Mucosa of rectum (tissue), 2 donors: ENCODE measurements around the gene SLC13A1.

Experiments used
- H3K27ac ChIP-seq, 2 donors: one replicate each; pipeline ENCODE4 v1.7.0; 2013; ENCODE audit warnings: inconsistent platforms in 2 of 2, low read depth in 2 of 2, low read length in 2 of 2
- H3K27me3 ChIP-seq, 2 donors: one replicate each; pipeline ENCODE4 v1.7.0; 2013; ENCODE audit warnings: low read length in 2 of 2; ENCODE audit not compliant: control insufficient read depth in 2 of 2, insufficient read depth in 2 of 2
- H3K36me3 ChIP-seq, 2 donors: one replicate each; pipeline ENCODE4 v1.7.0; 2013; ENCODE audit warnings: low read length in 2 of 2; ENCODE audit not compliant: control insufficient read depth in 2 of 2, insufficient read depth in 2 of 2
- H3K4me1 ChIP-seq, 2 donors: one replicate each; pipeline ENCODE4 v1.7.0; 2013; ENCODE audit warnings: low read length in 2 of 2, mild to moderate bottlenecking in 1 of 2; ENCODE audit not compliant: control insufficient read depth in 2 of 2, insufficient read depth in 2 of 2
- H3K4me3 ChIP-seq, 2 donors: one replicate each; pipeline ENCODE4 v1.7.0; 2013; ENCODE audit warnings: low read length in 2 of 2
- H3K9ac ChIP-seq, 2 donors: one replicate each; pipeline ENCODE4 v1.7.0; 2013; ENCODE audit warnings: low read length in 2 of 2, low read depth in 1 of 2, mild to moderate bottlenecking in 1 of 2
- H3K9me3 ChIP-seq, 2 donors: one replicate each; pipeline ENCODE4 v1.7.0; 2013; ENCODE audit warnings: low read length in 2 of 2; ENCODE audit not compliant: control insufficient read depth in 2 of 2
- donor health status: healthy.
- donor health status: Normal muscosa, but diverticular disease.

SLC13A1 gene

DNA sequence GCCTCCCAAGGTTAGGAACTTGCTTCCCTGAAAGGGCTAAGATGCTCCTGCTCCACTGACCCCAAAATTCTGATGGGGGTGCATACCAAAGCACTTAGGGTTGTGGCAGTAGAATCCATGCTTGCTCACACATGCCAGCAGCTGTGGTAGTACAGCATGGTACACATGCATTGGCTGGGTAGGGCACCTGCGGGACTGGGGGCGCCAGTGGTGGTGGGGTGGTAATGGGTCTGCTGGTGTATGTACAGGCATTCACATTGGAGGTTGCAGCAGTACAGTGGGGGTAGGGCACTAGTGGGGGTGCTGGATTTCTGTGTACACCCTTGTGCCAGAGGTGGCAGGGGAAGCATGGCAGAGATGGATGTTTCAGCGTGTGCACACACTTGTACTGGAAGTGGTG, 132.0 kb downstream of the SLC13A1 start:
- Histone ChIP-seq H3K9ac (no peak overlapping the region), H3K4me1 (no peaks in the 10 kb centered on the region), H3K4me3 (no peak overlapping the region), H3K36me3 (no peaks in the 10 kb centered on the region), H3K27me3 (no peaks in the 10 kb centered on the region), H3K27ac (no peak overlapping the region), H3K9me3 (no peaks in the 10 kb centered on the region)
